GM18909 (cell line): ENCODE results near the gene MCFD2.

Experiments
- ATAC-seq: cut with Tn5 transposase; IDR thresholded peaks from one replicate; pipeline ENCODE4 v1.9.1; 2021; ENCODE audit warnings: mild to moderate bottlenecking; ENCODE audit not compliant: unreplicated experiment, poor library complexity

MCFD2 gene

GRCh38 chr2:46915281-46915810 lies at the start of gene MCFD2:
TSS of gene MCFD2 (minus strand) at chr2:46915806. CDS start at chr2:46909171, 6,635 bp downstream.
- ATAC-seq: peak; percentile 12

- ATAC-seq: no peak
Measured at GRCh38 chr2:46964835-46965560, 49.4 kb upstream of the MCFD2 start.

DNA sequence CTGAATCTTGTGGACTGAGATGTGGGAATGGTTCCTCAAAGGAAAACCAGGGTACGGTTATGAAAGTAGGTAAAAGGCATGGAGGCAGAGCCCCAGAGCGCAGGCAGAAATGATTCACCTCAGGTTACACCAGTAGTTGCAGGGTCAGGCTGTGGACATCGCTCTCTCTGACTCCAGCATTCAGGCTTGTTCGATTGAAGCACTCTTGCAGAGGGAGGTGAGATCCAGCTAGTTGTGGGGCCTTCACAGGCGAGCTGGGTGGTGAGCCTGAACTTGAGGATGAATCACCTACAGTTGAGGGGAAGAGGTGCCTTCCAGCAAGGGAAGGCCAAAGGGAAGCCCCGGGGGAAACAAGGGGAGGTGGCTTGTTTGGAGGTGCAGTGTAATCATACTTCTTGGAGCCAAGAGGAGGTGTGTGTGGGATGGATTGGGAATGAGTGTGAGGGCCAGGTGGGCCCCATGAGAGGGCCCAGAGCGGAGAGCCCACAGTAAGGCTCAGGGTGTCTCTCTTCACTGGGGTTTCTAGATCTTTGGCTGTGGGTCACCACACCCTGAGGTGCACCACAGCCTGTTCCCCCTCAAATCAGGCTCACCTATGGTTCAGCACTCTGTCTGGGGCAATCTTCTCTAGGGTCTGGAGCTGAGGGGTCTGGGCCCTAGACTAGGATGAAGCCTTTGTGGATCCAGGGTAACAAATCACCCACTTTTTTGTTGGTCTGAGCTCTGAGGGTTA lies 48.5 kb upstream of the MCFD2 start:
- no peak for ATAC-seq

GRCh38 chr2:46963210-46963609 lies 47.6 kb upstream of the MCFD2 start:
- ATAC-seq: no peak

DNA sequence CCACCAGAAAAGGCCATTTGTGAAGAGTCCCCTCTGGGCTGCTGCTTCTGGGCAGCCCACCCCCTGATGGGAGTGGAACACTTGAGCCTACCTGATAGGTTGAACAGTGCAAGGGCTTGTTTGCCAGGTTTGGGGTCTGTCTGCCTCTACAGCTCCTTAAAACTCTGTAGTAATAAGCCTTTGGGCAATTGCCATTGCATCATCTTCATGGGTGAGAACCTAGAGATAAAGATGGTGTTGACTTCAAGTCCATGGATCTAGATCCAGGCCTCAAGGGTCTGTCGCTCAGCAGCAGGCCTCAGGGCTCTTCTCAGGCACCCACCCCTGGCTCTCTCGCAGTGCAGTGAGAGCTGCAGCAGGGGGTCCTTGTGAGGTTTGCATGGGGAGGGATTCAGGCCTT lies 47.1 kb upstream of the MCFD2 start:
- ATAC-seq: no peak

DNA sequence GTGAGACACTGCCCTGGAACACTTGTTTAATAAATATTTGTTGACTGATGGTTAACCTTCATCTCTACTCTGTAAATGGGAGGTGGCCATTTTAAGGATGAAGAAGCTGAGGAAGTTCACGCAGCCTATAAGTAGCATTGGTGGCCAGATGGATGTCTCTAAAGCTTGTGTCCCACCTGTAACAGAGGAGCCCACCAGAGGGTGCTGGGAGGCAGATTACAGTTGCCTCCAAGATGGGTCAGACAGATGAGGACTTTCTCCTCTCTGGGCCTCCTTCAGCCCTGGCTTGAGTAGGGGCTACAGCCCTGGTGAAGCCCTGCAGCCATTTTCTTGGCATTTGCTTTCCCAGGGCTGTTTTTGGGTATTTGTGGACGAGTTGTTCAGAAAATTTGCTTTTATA lies 45.0 kb upstream of the MCFD2 start:
- ATAC-seq: no peak

GRCh38 chr2:46958431-46959017 lies 42.9 kb upstream of the MCFD2 start:
- no peak for ATAC-seq

- no peak for ATAC-seq
Measured at GRCh38 chr2:46956981-46957531, 41.5 kb upstream of the MCFD2 start.

GRCh38 chr2:46955764-46956163 lies 40.2 kb upstream of the MCFD2 start:
- no peak for ATAC-seq

DNA sequence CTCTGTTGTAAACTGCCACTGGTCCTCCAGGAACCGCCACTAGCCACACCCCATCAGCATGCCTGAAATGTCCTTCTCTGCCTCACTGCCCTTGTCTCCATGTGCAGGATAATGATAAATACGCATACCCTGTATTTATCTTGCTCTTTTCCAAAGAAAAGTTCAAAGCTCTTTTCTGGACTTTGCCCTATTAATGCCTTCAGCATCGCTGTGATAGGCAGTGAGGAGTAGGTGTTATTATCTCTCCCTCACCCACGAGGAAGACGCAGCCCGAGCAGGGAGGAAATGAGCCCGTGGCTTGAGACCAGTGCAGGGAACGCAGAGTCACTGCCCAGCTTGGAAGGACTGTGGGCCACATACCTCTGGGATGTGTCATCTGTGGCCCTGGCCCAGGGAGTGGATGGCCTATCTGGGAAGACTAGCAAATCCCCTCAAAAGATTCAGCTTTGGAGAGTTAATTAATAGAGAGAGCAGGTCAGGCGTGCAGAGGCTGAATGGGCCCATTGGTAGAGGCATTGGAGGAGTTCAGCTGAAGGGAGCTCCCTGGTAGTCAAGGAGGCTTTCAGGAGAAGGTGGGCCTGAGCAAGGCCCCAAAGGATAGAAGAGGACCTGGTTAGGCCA lies 39.5 kb upstream of the MCFD2 start:
- ATAC-seq: no peak

- no peak for ATAC-seq
Measured at GRCh38 chr2:46952171-46952570, 36.6 kb upstream of the MCFD2 start.

GRCh38 chr2:46951290-46952064 lies 35.9 kb upstream of the MCFD2 start:
- no peak for ATAC-seq

GRCh38 chr2:46950314-46950713 lies 34.7 kb upstream of the MCFD2 start:
- ATAC-seq: no peak

GRCh38 chr2:46947841-46948240 lies 32.2 kb upstream of the MCFD2 start:
- ATAC-seq: no peak

DNA sequence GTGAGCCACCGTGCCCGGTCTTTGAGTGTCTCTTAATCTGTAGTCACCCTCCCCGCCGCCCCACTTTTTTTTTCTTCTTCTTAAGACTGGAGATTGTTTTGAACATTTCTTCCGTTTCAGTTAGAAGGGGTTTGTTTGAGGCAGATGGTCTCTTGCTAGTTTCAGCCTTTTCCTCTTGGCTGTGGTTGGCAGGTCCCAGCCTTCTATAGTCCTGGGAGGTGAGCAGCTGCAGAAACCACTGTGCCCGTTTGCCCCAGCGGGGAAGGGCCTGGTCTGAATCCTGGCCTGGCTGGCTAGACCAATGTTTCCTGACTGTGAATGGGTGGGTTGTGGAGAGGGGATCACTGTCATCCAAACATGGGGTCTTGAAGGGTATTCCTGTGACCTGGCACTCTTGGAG lies 30.1 kb upstream of the MCFD2 start:
- ATAC-seq: no peak

DNA sequence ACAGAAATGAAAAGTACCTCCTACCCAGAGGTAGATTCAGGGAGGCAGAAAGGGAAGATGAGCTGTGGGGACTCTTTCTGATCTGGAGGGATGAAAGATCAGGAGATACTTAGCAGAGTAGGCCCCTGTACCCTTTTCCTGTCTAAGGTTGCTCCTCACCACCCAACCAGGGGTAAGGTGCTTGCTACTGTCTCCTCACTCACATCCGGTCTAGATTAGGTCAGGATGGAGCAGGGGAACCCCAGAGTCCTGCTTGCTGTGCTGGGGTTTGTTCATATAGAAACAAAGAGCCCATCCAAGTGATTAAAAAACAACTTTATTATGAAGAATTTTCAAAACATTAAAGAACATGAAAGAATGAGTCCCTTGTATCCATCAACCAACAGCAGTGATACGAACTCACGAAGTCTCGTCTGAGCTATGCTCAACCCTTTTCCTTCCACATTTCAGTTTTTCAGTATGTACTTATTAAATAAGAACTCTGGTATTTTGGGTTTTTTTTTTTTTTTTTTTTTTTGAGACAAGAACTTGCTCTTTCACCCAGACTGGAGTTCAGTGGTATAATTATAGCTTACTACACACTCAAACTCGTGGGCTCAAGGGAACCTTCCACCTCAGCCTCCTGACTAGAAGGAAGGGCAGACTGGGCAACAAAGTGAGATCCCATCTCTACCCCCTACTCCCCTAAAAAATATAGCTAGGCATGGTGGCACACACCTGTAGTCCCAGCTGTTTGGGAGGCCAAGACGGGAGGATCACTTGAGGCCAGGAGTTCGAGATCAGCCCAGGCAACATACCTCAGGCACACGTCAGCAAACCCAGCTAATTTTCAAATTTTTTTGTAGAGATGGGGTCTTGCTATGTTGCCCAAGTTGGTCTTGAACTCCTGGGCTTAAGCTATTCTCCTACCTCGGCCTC lies 28.5 kb upstream of the MCFD2 start:
- peak; percentile 37 for ATAC-seq

- ATAC-seq: no peak
Measured at GRCh38 chr2:46942891-46943626, 27.5 kb upstream of the MCFD2 start.

DNA sequence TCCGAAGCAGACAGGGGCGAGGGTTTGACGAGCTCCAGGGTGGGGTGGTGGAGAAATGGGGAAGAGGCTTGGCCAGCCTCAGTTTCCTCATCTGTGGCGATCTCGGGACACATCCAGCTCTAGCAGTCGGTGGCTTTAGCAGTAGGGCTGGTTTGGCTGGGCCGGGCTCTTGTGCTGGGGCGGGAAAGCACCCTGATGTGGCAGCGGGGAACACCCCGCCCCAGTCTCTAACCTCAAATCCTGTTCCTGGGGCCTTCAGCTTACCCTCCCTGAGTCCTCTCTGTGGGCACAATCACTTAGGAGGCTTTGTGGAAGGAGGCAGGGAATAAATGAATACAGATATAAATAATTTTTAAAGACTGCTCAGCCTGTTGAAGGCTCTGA lies 26.5 kb upstream of the MCFD2 start:
- peak; percentile 40 for ATAC-seq
